ENCODE measurements around the gene TIGD7.
A peak's percentile ranks its signal among the peaks of the same experiment; 100 is the strongest.

Gene TIGD7

GRCh38 chr16:3321816-3322215, 16.6 kb upstream of the TIGD7 start:
- no peak for TF ChIP-seq EP300 (IDR thresholded peaks at IDR 0.05; ENCODE audit: borderline replicate concordance)

GRCh38 chr16:3317315-3317999, 12.2 kb upstream of the TIGD7 start:
- TF ChIP-seq TCF12 (IDR thresholded peaks at IDR 0.05; ENCODE audit: low read depth) (peak; percentile 77; the same call in 1 of the 2 replicates), TAF1 (IDR thresholded peaks at IDR 0.05; ENCODE audit: low read depth) (no peak), ZBTB7A (IDR thresholded peaks at IDR 0.05; ENCODE audit: low read depth) (no peak), REST (IDR thresholded peaks at IDR 0.05; ENCODE audit: low read depth) (no peak), USF1 (IDR thresholded peaks at IDR 0.05) (peak; percentile 45; the same call in 1 of the 2 replicates), TEAD4 (IDR thresholded peaks at IDR 0.05) (peak; percentile 63), EGR1 (IDR thresholded peaks at IDR 0.05) (no peak), RAD21 (IDR thresholded peaks at IDR 0.05; ENCODE audit: low read depth) (no peak), FOXM1 (IDR thresholded peaks at IDR 0.05; ENCODE audit: borderline replicate concordance, low read depth) (no peak), EP300 (IDR thresholded peaks at IDR 0.05; ENCODE audit: borderline replicate concordance) (no peak), MAX (IDR thresholded peaks at IDR 0.05) (no peak), CREB1 (IDR thresholded peaks at IDR 0.05; ENCODE audit: low read depth) (no peak), NFIC (IDR thresholded peaks at IDR 0.05) (no peak)

GRCh38 chr16:3311496-3311895, 6.3 kb upstream of the TIGD7 start:
- TF ChIP-seq TAF1 (IDR thresholded peaks at IDR 0.05; ENCODE audit: low read depth) (no peak), EGR1 (IDR thresholded peaks at IDR 0.05) (no peak), USF1 (IDR thresholded peaks at IDR 0.05) (no peak), EP300 (IDR thresholded peaks at IDR 0.05; ENCODE audit: borderline replicate concordance) (no peak), FOXM1 (IDR thresholded peaks at IDR 0.05; ENCODE audit: borderline replicate concordance, low read depth) (no peak), MAX (IDR thresholded peaks at IDR 0.05) (no peak), NFIC (IDR thresholded peaks at IDR 0.05) (no peak), RAD21 (IDR thresholded peaks at IDR 0.05; ENCODE audit: low read depth) (no peak), TCF12 (IDR thresholded peaks at IDR 0.05; ENCODE audit: low read depth) (no peak)

GRCh38 chr16:3306078-3306477, 848 bp upstream of the TIGD7 start:
- TF ChIP-seq CEBPB (IDR thresholded peaks at IDR 0.05) (no peak), RAD21 (IDR thresholded peaks at IDR 0.05; ENCODE audit: low read depth) (no peak), TAF1 (IDR thresholded peaks at IDR 0.05; ENCODE audit: low read depth) (no peak), USF1 (IDR thresholded peaks at IDR 0.05) (no peak), REST (IDR thresholded peaks at IDR 0.05; ENCODE audit: low read depth) (no peak), NFIC (IDR thresholded peaks at IDR 0.05) (no peak), CREB1 (IDR thresholded peaks at IDR 0.05; ENCODE audit: low read depth) (no peak), YY1 (IDR thresholded peaks at IDR 0.05; ENCODE audit: low read depth) (no peak), MAX (IDR thresholded peaks at IDR 0.05) (no peak), EGR1 (IDR thresholded peaks at IDR 0.05) (no peak), TCF12 (IDR thresholded peaks at IDR 0.05; ENCODE audit: low read depth) (no peak), EP300 (IDR thresholded peaks at IDR 0.05; ENCODE audit: borderline replicate concordance) (no peak)

GRCh38 chr16:3304370-3304769, 860 bp downstream of the TIGD7 start:
- TF ChIP-seq EGR1 (IDR thresholded peaks at IDR 0.05), result no peak
- no peak for TF ChIP-seq RAD21 (IDR thresholded peaks at IDR 0.05; ENCODE audit: low read depth)
- no peak for TF ChIP-seq TEAD4 (IDR thresholded peaks at IDR 0.05)
- TF ChIP-seq EP300 (IDR thresholded peaks at IDR 0.05; ENCODE audit: borderline replicate concordance), result no peak
- no peak for TF ChIP-seq TAF1 (IDR thresholded peaks at IDR 0.05; ENCODE audit: low read depth)
- no peak for TF ChIP-seq YY1 (IDR thresholded peaks at IDR 0.05; ENCODE audit: low read depth)
- TF ChIP-seq TCF12 (IDR thresholded peaks at IDR 0.05; ENCODE audit: low read depth), result no peak

Data from Ishikawa (cell line).